ENCODE results near the gene CCDC148.

CCDC148 gene

GRCh38 chr2:158202161-158202815 lies 254.3 kb downstream of the CCDC148 start:
- no peak for DNase-seq

DNA sequence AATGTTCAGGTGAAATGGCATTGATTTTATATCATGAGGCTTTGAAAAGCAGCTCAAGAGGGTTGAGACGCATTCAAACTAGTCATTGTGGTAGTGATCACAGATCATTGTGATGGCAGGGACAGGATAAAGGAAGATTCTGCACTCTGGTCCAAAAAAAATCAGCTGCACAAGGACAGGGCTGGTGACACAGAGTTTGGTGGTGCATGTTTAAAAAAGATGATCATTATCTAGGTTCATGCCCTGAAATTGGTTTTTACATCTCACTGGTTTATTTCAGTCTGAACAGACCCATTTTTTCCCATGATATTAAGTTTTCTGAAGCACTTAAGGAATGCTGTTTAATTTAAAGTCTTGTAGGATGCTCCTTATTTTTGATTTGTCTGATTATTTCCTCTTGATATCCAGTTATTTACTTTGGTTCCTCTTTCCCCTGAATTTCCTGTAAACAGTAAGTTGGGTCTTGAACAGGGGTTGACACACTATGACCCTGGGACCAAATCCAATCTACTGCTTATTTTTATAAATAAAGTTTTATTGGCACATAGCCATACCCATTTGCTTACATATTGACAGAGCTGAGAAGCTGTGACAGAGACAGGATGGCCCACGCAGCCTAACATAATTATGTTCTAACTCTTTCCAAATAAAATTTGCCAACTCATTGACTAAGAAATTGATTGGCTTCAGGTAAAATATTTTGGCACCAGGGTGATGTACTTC lies 256.5 kb downstream of the CCDC148 start:
- no peak for DNase-seq

DNA sequence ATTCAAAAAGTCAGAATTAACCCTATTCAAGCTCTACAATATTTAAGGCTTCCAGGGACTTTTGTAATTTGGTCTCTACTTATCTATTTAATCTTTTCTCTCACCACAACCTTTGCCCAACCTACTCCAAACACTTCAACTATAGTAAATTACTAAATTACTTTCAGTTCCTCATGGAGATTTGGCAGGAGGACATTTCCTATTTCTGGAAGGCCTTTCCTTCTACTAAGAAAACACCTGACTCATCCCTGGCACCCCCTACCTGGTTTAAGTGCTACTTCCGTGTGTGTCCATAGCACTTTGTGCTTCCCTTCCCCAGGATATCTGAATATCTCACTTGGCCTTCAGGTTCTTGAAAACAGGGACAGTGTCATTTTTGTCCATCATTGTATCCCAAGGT lies 258.6 kb downstream of the CCDC148 start:
- DNase-seq: no peak

DNA sequence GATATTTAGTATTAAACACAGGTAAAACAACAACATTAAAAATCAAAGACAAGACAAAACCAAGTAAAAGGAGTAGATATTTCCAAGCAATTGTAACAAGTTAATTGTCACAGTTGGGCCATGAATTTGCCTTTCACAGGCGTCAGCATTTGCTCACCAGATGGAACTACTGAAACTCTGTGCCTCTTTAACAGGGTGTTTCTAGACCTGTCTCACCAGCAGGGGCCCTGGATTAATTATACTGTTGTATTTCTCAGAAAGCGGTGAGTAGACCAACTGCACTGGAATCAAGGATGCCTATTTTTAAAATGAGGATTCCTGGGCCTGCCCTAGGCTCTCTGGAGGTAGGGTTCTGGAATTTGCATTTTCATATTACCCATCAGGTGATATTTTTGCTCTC lies 262.3 kb downstream of the CCDC148 start:
- no peak for DNase-seq

DNA sequence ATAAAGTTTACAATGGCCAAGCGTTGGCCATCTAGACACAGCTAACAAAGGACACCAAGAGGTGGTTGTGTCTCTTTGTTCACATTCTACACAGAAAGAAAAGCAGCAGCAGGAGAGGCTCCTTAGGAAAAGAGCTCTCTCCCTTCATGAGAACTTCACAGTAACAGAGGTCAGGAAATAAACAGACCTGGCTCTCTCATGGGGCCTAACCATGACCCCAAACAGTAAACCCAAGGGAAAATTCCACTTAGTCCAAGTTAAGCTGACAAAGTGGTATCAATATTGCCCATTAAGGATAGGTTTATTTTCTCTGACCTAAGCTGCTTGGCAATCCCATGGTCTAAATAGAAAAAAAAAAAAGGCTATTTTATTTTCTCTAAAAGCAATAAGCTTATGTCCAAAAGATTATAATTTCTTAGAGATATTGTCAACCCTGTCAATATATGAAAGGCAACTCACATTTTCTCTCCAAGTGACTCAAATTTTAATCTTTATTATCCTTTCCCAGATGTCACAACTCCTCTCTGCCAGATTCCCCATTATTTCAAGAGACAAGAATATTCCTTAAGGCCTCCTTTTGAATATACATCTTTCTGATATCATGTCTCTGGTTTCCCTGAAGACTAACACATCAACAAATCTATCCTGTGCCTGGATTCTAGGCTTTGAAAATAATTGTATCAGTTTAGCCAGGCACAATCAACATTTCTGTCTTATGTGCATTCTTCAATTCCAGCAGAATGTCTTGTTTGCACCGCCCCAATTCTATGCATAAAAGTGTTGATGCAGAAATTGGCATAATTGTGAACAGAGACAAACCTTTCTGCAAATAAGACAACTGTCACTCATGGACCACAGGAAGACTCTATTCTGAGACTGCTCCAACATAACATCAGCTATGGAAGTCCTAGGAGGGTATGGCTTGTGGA lies 263.8 kb downstream of the CCDC148 start:
- no peak for DNase-seq

DNA sequence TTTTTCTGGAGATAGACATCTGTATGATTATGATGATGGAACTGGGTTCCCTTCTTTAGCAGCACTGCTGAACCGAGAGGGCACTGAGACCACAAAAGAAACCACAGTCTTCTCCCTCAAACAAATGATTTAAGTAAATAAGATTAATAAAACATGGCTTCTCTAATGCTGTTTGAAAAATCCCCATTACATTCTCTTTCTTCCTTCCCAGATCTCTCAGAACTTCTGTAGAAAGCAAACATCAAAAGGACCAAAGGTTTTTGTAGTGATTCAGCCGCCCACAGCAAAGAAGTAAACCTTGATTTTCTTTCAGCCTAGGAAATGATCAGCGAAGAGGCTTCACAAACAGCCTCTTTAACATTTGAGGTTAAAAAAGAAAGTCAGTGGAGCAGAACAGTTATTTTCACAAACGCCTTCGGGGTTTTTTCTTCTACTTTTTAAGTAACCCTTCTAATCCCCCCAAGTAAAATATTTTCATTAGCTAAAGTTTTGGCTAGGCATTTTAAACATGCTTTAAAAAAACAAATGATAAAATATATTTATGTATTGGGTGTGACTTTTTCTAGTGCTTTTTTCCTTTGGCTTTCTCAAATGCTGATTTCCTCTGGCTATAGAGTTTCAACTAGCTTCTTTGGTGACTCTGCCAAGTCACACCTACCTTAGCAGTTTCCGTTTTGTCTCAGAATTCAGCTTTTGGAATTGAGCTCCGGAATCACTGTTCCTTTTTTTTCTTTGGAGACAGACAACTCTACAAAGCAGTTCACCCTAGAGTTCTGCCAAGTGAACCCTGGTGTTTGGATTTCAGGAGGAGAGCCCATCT lies 265.3 kb downstream of the CCDC148 start:
- DNase-seq: no peak

DNA sequence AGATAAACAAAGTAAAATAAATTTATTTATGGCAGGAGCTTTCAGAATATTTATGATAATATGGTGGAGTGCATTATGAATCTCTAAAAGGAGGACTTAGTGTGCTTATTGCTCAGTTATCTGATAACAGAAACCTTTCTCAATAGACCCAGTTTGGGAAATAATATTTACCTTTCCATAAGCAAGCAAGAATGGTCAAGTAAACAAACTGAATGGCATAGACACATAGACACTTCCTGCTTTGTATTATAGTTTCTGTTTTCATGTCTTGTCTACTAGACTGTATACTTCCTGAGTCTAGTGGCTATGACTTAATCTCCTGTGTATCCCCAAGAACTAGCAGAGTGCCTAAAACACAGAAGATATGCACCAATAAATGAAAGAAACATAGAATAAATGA lies 267.0 kb downstream of the CCDC148 start:
- no peak for DNase-seq

DNA sequence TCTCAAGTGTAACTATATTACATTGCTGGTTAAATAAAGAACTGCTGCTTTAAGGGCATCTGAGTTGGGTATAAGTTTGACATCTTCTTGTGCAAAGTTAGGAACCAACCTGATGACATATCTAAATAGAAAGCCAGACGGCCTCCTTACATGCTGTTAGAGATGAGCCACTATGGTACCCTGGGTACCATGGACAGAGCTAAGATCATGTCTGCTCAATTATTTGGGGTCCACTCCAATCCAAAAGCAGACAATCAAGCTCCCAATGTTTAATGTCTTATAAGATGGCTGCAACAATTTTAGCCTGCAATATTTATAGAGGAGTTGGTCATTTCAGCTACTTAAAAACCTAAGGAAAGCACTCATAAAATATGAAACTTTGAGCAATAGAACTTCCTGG lies 268.6 kb downstream of the CCDC148 start:
- DNase-seq: no peak

GRCh38 chr2:158184556-158185343 lies 271.8 kb downstream of the CCDC148 start:
- DNase-seq: no peak

DNA sequence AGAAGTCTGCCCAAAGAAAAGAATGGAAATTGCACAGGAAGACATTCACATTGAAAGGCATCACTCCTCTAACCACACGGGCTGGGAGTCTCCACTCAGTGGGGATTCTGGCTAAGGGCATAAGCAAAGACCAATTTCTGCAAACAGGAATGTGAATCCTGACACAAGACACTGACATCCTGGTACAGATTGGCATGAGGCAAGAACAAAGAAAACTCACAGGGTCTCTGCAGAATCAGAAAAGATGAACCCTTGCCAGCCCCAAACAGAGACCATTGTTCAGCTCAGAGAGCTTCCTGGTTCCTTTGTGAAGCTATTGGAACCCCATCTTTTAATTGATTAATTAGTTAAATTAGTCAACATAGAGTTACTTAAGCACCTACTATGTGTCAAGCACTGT lies 272.6 kb downstream of the CCDC148 start:
- no peak for DNase-seq

DNA sequence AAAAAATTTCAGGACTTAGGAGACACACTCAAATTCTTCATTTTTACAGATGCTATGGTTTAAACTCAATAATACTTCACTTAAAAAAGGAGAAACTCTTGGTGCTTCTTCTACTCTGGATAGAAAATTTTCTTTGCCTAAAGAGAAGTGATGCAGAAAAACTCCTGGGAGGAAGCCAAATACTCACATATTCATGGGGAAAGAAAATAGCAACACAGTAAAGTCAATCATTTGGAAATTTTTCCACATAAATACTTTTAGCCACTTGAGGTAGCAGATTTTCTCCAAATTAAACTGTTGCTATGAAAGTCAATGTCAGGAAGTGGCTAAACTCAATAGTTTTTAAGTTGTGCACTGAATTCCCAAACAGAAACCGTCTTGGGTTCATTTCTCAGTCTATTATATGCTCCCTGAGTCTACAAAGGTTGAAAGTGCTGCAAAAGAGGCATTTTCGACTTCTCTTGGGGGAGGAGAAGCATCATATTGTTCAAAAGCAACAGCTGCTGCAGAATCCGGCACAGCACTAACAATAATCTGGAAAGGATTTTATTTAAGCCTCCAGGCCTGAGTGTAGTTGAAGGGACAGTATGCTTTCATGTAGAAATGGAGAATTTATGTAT lies 273.8 kb downstream of the CCDC148 start:
- no peak for DNase-seq

DNA sequence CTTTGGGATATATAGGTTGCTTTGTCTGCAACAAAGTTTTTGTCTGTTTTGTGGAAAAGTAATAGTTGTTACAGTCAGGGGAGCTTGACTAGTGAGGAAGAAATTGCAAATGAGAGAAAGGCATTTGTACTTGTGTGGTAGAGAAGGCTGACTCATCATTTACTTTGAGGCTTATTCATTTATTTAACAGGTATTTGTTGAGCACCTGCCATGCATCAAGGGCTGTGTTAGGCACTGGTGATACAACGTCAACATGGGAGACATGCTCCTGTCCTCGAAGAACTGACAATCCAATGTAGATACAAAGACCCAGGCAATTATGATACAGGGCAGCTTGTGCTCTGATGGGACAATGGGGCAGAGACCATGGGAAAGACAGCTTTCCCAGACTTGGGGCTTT lies 275.4 kb downstream of the CCDC148 start:
- DNase-seq: no peak

GRCh38 chr2:158179660-158180059 lies 276.9 kb downstream of the CCDC148 start:
- no peak for DNase-seq

- DNase-seq: no peak
These were observed 277.9 kb downstream of the CCDC148 start for GRCh38 chr2:158178646-158179045.

GRCh38 chr2:158174956-158175355 lies 281.6 kb downstream of the CCDC148 start:
- no peak for DNase-seq

DNA sequence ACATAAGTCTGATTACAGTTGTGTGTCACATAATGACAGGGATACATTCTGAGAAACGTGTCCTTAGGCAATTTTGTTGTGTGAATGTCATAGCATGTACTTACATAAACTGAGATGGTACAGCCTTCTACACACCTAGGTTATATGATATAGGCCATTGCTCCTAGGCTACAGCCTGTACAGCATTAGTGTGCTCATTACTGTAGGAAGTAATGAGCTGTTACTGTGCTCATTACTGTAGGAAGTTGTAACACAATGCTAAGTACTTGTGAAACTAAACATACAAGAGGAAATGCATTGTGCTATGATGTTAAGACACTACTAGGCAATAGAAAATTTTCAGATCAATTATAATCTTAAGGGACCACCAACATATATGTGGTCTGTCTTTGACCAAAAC lies 282.1 kb downstream of the CCDC148 start:
- no peak for DNase-seq

- no peak for DNase-seq
These were observed 283.8 kb downstream of the CCDC148 start for GRCh38 chr2:158172719-158173118.

- no peak for DNase-seq
These were observed 302.0 kb downstream of the CCDC148 start for GRCh38 chr2:158154596-158154995.

DNA sequence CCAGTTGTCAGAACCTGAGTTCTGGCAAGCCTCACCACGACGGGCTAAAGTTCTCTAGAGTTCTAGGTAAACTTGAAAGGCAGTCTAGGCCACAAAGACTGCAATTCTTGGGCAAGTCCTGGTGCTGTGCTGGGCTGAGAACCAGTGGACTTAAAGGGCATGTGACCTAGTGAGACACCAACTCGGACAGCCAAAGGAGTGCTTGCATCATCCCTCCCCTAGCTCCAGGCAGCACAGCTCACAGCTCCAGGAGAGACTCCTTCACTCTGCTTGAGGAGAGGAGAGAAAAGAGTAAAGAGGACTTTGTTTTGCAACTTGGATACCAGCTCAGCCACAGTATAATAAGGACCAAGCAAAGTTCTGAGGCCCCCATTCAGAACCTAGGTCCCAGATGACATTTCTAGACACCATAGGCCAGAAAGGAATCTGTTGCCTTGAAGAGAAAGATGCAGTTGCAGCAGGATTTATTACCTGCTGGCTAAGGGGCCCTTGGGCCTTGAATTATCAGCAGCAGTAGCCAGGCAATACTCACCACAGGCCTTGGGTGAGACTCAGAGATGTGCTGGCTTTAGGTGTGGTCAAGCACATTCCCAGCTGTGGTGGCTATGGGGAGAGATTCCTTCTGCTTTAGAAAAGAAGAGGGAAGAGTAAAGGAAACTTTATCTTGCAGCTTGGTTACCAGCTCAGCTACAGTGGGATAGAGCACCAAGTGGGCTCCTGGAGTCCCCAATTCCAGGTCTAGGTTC lies 303.1 kb downstream of the CCDC148 start:
- DNase-seq: no peak

DNA sequence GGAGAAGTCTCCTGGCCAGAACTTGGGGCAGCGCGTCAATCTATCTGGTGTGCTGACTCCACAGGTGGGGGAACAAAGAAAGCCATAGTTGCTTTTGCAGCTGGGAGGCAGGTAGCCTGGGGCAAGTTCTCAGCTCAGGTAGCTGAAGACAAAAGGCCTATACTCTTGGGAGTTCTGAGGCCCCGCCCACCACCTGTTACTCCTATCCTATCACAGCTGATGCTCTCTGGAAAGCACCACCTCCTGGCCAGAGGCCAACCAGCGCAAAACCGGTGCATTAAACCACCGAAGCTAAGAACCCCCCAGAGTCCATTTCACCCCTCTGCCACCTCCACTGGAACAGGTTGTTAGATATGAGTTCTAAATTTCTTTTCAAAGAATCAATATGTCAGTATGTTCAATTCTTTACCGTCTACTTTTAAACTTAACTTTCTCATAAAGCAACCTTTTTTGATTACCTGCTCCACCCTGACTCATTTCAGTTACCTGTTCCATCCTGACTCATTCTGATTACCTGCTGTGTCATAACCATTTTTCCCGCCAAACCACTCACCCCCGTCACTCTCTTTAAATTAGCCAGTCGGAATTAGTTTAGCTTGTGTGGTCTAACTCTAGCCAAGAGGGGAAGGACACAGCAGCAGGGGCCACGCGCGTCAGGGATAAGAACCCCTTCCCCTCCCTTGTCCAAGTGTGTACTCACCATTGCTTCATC lies 311.5 kb downstream of the CCDC148 start:
- DNase-seq: no peak
